H9 (cell line): ENCODE measurements around the gene PC. TPM values are rescaled to one million over a fixed set of nuclear protein-coding genes. Genes with fewer than 3 reads are reported as not detected.

Experiments used
- DNase-seq: peaks from one replicate; pipeline ENCODE4 v3.0.0-alpha.2; 2017
- H2AFZ ChIP-seq: one replicate; pipeline ENCODE4 v1.6.1; 2013; ENCODE audit warnings: mild to moderate bottlenecking, low read length, control low read depth, moderate library complexity
- H2AK5ac ChIP-seq: 2 replicates; pipeline ENCODE4 v1.6.1; 2013; ENCODE audit warnings: low read length, control low read depth, mixed read lengths; ENCODE audit not compliant: insufficient read length
- H2BK120ac ChIP-seq: one replicate; pipeline ENCODE4 v1.6.1; 2013; ENCODE audit warnings: low read depth, mild to moderate bottlenecking, low read length, control low read depth, inconsistent platforms; ENCODE audit not compliant: poor library complexity, severe bottlenecking
- H2BK12ac ChIP-seq: 2 replicates; pipeline ENCODE4 v1.6.1; 2013; ENCODE audit warnings: low read length, control low read depth, mixed read lengths, low read depth; ENCODE audit not compliant: insufficient read length
- H2BK15ac ChIP-seq: 2 replicates; pipeline ENCODE4 v1.6.1; 2013; ENCODE audit warnings: low read depth, low read length, control low read depth
- H2BK20ac ChIP-seq: one replicate; pipeline ENCODE4 v1.6.1; 2013; ENCODE audit warnings: low read depth, mild to moderate bottlenecking, low read length, control low read depth, inconsistent platforms; ENCODE audit not compliant: poor library complexity, severe bottlenecking
- H2BK5ac ChIP-seq: 2 replicates; pipeline ENCODE4 v1.6.1; 2013; ENCODE audit warnings: low read length, control low read depth, mixed read lengths; ENCODE audit not compliant: insufficient read length
- H3K14ac ChIP-seq: 2 replicates; pipeline ENCODE4 v1.6.1; 2013; ENCODE audit warnings: low read length, control low read depth; ENCODE audit not compliant: insufficient read depth
- H3K18ac ChIP-seq: 2 replicates; pipeline ENCODE4 v1.6.1; 2013; ENCODE audit warnings: low read depth, mild to moderate bottlenecking, mixed read lengths, low read length, control low read depth; ENCODE audit not compliant: insufficient read length
- H3K23ac ChIP-seq: 2 replicates; pipeline ENCODE4 v1.6.1; 2013; ENCODE audit warnings: low read length, control low read depth, mixed read lengths, low read depth; ENCODE audit not compliant: insufficient read length
- H3K23me2 ChIP-seq: 2 replicates; pipeline ENCODE4 v1.6.1; 2013; ENCODE audit warnings: low read depth, mild to moderate bottlenecking, mixed read lengths, low read length, control low read depth; ENCODE audit not compliant: insufficient read length, poor library complexity, severe bottlenecking
- H3K27ac ChIP-seq: 2 replicates; pipeline ENCODE4 v1.5.1; 2013; ENCODE audit warnings: low read length, control low read depth, mixed read lengths, low read depth; ENCODE audit not compliant: insufficient read length
- H3K27me3 ChIP-seq: 2 replicates; pipeline ENCODE4 v1.6.1; 2013; ENCODE audit warnings: low read length, control low read depth, inconsistent platforms; ENCODE audit not compliant: insufficient read depth
- H3K4ac ChIP-seq: 2 replicates; pipeline ENCODE4 v1.6.1; 2013; ENCODE audit warnings: low read depth, mild to moderate bottlenecking, control low read depth, inconsistent platforms, low read length, moderate library complexity
- H3K4me1 ChIP-seq: 2 replicates; pipeline ENCODE4 v1.6.1; 2013; ENCODE audit warnings: low read length, control low read depth, inconsistent platforms; ENCODE audit not compliant: insufficient read depth
- H3K4me2 ChIP-seq: 2 replicates; pipeline ENCODE4 v1.6.1; 2013; ENCODE audit warnings: low read length, control low read depth, mixed read lengths; ENCODE audit not compliant: insufficient read length, insufficient read depth
- H3K56ac ChIP-seq: 2 replicates; pipeline ENCODE4 v1.6.1; 2013; ENCODE audit warnings: low read depth, mild to moderate bottlenecking, mixed read lengths, low read length, control low read depth; ENCODE audit not compliant: insufficient read length
- H3K79me1 ChIP-seq: 2 replicates; pipeline ENCODE4 v1.6.1; 2013; ENCODE audit warnings: low read depth, mild to moderate bottlenecking, moderate library complexity, low read length, control low read depth, inconsistent platforms; ENCODE audit not compliant: insufficient read depth, poor library complexity, severe bottlenecking
- H3K79me2 ChIP-seq: 2 replicates; pipeline ENCODE4 v1.6.1; 2013; ENCODE audit warnings: low read length, control low read depth, inconsistent platforms; ENCODE audit not compliant: insufficient read depth
- H3K9ac ChIP-seq: 2 replicates; pipeline ENCODE4 v1.6.1; 2013; ENCODE audit warnings: low read length, control low read depth, mixed read lengths; ENCODE audit not compliant: insufficient read length; ENCODE audit errors: extremely low read depth
- H3K9me3 ChIP-seq: one replicate; pipeline ENCODE4 v1.6.1; 2013; ENCODE audit warnings: low read depth, low read length, inconsistent platforms; ENCODE audit not compliant: control insufficient read depth
- H3T11ph ChIP-seq: one replicate; pipeline ENCODE4 v1.6.1; 2013; ENCODE audit warnings: mild to moderate bottlenecking, low read length, control low read depth, inconsistent platforms
- H4K20me1 ChIP-seq: one replicate; pipeline ENCODE4 v1.6.1; 2013; ENCODE audit not compliant: control insufficient read depth, insufficient read length, insufficient read depth
- H4K5ac ChIP-seq: 2 replicates; pipeline ENCODE4 v1.6.1; 2013; ENCODE audit warnings: low read depth, mild to moderate bottlenecking, mixed read lengths, low read length, control low read depth; ENCODE audit not compliant: insufficient read length
- H4K8ac ChIP-seq: replicated peaks from 2 replicates; pipeline ENCODE4 v1.6.1; 2013; ENCODE audit warnings: low read length, control low read depth, mixed read lengths, low read depth; ENCODE audit not compliant: insufficient read length
- H4K91ac ChIP-seq: 2 replicates; pipeline ENCODE4 v1.6.1; 2013; ENCODE audit warnings: low read depth, mild to moderate bottlenecking, moderate library complexity, mixed read lengths, low read length, control low read depth; ENCODE audit not compliant: insufficient read length
- H3K27ac Mint-ChIP-seq, 3 experiments: 2 replicates in 2 of 3; 3 replicates in 1 of 3; pipeline ENCODE4 v1.8.0; 2020 to 2021; ENCODE audit warnings: mixed read lengths in 3 of 3, mild to moderate bottlenecking in 1 of 3, moderate library complexity in 1 of 3
- H3K27me3 Mint-ChIP-seq: 2 replicates; pipeline ENCODE4 v1.8.0; 2021; ENCODE audit warnings: low read depth, mild to moderate bottlenecking, moderate library complexity, mixed read lengths
- H3K36me3 Mint-ChIP-seq, 3 experiments: 2 replicates in 2 of 3; 3 replicates in 1 of 3; pipeline ENCODE4 v1.8.0; 2020 to 2021; ENCODE audit warnings: low read depth in 3 of 3, mixed read lengths in 3 of 3; ENCODE audit not compliant: insufficient read depth in 1 of 3
- H3K4me1 Mint-ChIP-seq, 2 experiments: 2 replicates each; pipeline ENCODE4 v1.8.0; 2020; ENCODE audit warnings: mixed read lengths in 2 of 2
- H3K4me3 Mint-ChIP-seq, 2 experiments: 2 replicates in 1 of 2; 3 replicates in 1 of 2; pipeline ENCODE4 v1.8.0; 2020 to 2021; ENCODE audit warnings: mild to moderate bottlenecking in 2 of 2, mixed read lengths in 2 of 2, moderate library complexity in 1 of 2
- H3K9me3 Mint-ChIP-seq, 2 experiments: 2 replicates in 1 of 2; 3 replicates in 1 of 2; pipeline ENCODE4 v1.8.0; 2020; ENCODE audit warnings: mild to moderate bottlenecking in 2 of 2, mixed read lengths in 2 of 2, moderate library complexity in 1 of 2
- CTCF ChIP-seq: fragments of 200-600 bp; sonication (generic); conservative IDR thresholded peaks from 3 replicates; pipeline ENCODE4 v1.8.0; 2021; ENCODE audit warnings: antibody characterized with exemption, mild to moderate bottlenecking
- WGBS: extraction: QIAGEN DNeasy Blood & Tissue Kit; methylation state at CpG from one replicate; pipeline ENCODE4 v1.1.7; 2013; ENCODE audit warnings: missing lambda C conversion rate, low lambda C conversion rate, mixed read lengths; ENCODE audit not compliant: insufficient read length; ENCODE audit errors: extremely low coverage; 5-methylcytosine and 5-hydroxymethylcytosine counted together
- total RNA-seq: library from RNA; stranded (reverse); gene quantifications from 2 replicates; pipeline ENCODE4 v1.2.1, GENCODE V29; 2021

The PC gene
- total RNA-seq, 1 experiment from 2014 or later: 32.6 TPM

- Histone ChIP-seq H3K27me3 (no peaks in the 10 kb centered on the region), H3K79me1 (no peaks in the 10 kb centered on the region), H2BK5ac (no peak overlapping the region), H2BK12ac (no peak overlapping the region), H3K79me2 (no peaks in the 10 kb centered on the region), H4K20me1 (no peaks in the 10 kb centered on the region), H3K4ac (no peak overlapping the region), H4K91ac (no peak overlapping the region), H4K8ac (no peak overlapping the region), H2BK15ac (no peak overlapping the region), H3K4me2 (no peak overlapping the region), H3K56ac (no peak overlapping the region), H3K9ac (no peak overlapping the region), H3K27ac (no peak overlapping the region), H3K14ac (no peak overlapping the region), H4K5ac (no peak overlapping the region), H3K4me1 (no peaks in the 10 kb centered on the region), H2BK120ac (no peak overlapping the region), H3K18ac (no peak overlapping the region), H3K23ac (no peak overlapping the region), H3K23me2 (no peaks in the 10 kb centered on the region), H2AK5ac (no peak overlapping the region), H3K9me3 (no peaks in the 10 kb centered on the region), H2AFZ (no peak overlapping the region), H2BK20ac (no peak overlapping the region), H3T11ph (no peak overlapping the region)
- no CpG with 5 or more reads among the region's 13 CpGs for WGBS
- H3K4me1 Mint-ChIP-seq: peaks cover 11 to 22% of the 10 kb centered on the region in 2 experiments
- no peak for TF ChIP-seq CTCF
- H3K36me3 Mint-ChIP-seq: peaks cover 0 to 11% (median 3%) of the 10 kb centered on the region in 3 experiments; a peak in 4 of 7 replicates
- DNase-seq: no peak
- no peak overlapping the region for H3K4me3 Mint-ChIP-seq
- H3K27ac Mint-ChIP-seq: no peak overlapping the region
- H3K27me3 Mint-ChIP-seq: no peaks in the 10 kb centered on the region
- H3K9me3 Mint-ChIP-seq: no peaks in the 10 kb centered on the region
Measured at GRCh38 chr11:66868082-66868725, 90.0 kb downstream of the PC start.
